ENCODE data around the gene IFRD2. TPM values are rescaled to one million over a fixed set of nuclear protein-coding genes. Genes with fewer than 3 reads are reported as not detected.
"Not testable (repeated sequence)": the region's sequence is repeated elsewhere in the genome, so short reads cannot be mapped to it uniquely, and the experiment has no call there.

Gene IFRD2
- total RNA-seq, 1 experiment from 2014 or later = 223 TPM

- DNase-seq (no peak), ATAC-seq (no peak)
- Histone ChIP-seq H3F3A (ENCODE audit: low read length, unreplicated experiment) (no peaks in the 10 kb centered on the region), H3K27me3 (ENCODE audit: low read length) (no peaks in the 10 kb centered on the region), H3K9me2 (replicated peaks; ENCODE audit: low read length) (no peaks in the 10 kb centered on the region), H3K9ac (ENCODE audit: low read length) (no peak overlapping the region), H3K27ac (ENCODE audit: low read length) (no peak overlapping the region), H3K79me2 (ENCODE audit: low read length) (no peaks in the 10 kb centered on the region), H3K9me3 (ENCODE audit: low read length) (no peaks in the 10 kb centered on the region), H2AFZ (ENCODE audit: low read length) (no peak overlapping the region), H3K36me3 (ENCODE audit: low read depth, low read length) (no peaks in the 10 kb centered on the region; the same call in 1 of the 2 replicates), H3K4me2 (ENCODE audit: low read length) (no peak overlapping the region), H3K4me1 (ENCODE audit: insufficient read depth, low read length) (peaks cover 33% of the 10 kb centered on the region), H3K4me3 (ENCODE audit: low read length) (no peak overlapping the region), H4K20me1 (ENCODE audit: low read length) (no peaks in the 10 kb centered on the region)
- TF ChIP-seq CTCF (conservative IDR thresholded peaks at IDR 0.05; ENCODE audit: low read depth, low read length) = no peak
- no peak for TF ChIP-seq EZH2 (IDR thresholded peaks at IDR 0.05; ENCODE audit: low read length, unreplicated experiment)
- no peak for TF ChIP-seq EZH2phosphoT487 (IDR thresholded peaks at IDR 0.05; ENCODE audit: borderline replicate concordance, low read length)
- intact Hi-C loops (cut with micrococcal nuclease) = no loop called here
- POLR2A ChIA-PET (ENCODE audit: unreplicated experiment) = no interaction called here
- no TSS peak for BruUV-seq (replicated peaks)
- CTCF ChIA-PET = no interaction called here
Measured at GRCh38 chr3:50262778-50263177, 29.5 kb downstream of the IFRD2 start.

- POLR2A ChIA-PET (ENCODE audit: unreplicated experiment); BruUV-seq (replicated peaks); H3K36me3 ChIP-seq (ENCODE audit: low read depth, low read length): not testable (repeated sequence)
Measured at GRCh38 chr3:50262200-50262599, 30.0 kb downstream of the IFRD2 start.

GRCh38 chr3:50261505-50261904 is 30.7 kb downstream of the IFRD2 start:
- Histone ChIP-seq H3K4me3 (ENCODE audit: low read length) (no peak overlapping the region), H3K9ac (ENCODE audit: low read length) (no peak overlapping the region), H4K20me1 (ENCODE audit: low read length) (no peaks in the 10 kb centered on the region), H3K4me1 (ENCODE audit: insufficient read depth, low read length) (peaks cover 26% of the 10 kb centered on the region), H3F3A (ENCODE audit: low read length, unreplicated experiment) (no peaks in the 10 kb centered on the region), H3K27ac (ENCODE audit: low read length) (no peak overlapping the region), H3K4me2 (ENCODE audit: low read length) (no peak overlapping the region), H3K36me3 (ENCODE audit: low read depth, low read length) (peaks cover 10% of the 10 kb centered on the region), H3K27me3 (ENCODE audit: low read length) (no peaks in the 10 kb centered on the region), H3K9me2 (replicated peaks; ENCODE audit: low read length) (no peaks in the 10 kb centered on the region), H3K9me3 (ENCODE audit: low read length) (no peaks in the 10 kb centered on the region), H3K79me2 (ENCODE audit: low read length) (no peaks in the 10 kb centered on the region), H2AFZ (ENCODE audit: low read length) (no peak overlapping the region)
- TF ChIP-seq EZH2phosphoT487 (IDR thresholded peaks at IDR 0.05; ENCODE audit: borderline replicate concordance, low read length) = no peak
- no peak for TF ChIP-seq EZH2 (IDR thresholded peaks at IDR 0.05; ENCODE audit: low read length, unreplicated experiment)
- no peak for TF ChIP-seq CTCF (conservative IDR thresholded peaks at IDR 0.05; ENCODE audit: low read depth, low read length)
- DNase-seq (no peak), ATAC-seq (no peak)
- no TSS peak for BruUV-seq (replicated peaks)
- intact Hi-C loops (cut with micrococcal nuclease) = no loop called here
- CTCF ChIA-PET = no interaction called here
- POLR2A ChIA-PET (ENCODE audit: unreplicated experiment) = no interaction called here

More at GRCh38 chr3:50262200-50262599, 30.0 kb downstream of the IFRD2 start:
- H3K27ac ChIP-seq (ENCODE audit: low read length); intact Hi-C loops (cut with micrococcal nuclease); H3K4me2 ChIP-seq (ENCODE audit: low read length); DNase-seq; H3K79me2 ChIP-seq (ENCODE audit: low read length); CTCF ChIA-PET; H3K9me2 ChIP-seq (replicated peaks; ENCODE audit: low read length); H3K4me3 ChIP-seq (ENCODE audit: low read length); H3F3A ChIP-seq (ENCODE audit: low read length, unreplicated experiment); H2AFZ ChIP-seq (ENCODE audit: low read length); H3K9me3 ChIP-seq (ENCODE audit: low read length); H3K9ac ChIP-seq (ENCODE audit: low read length); H3K27me3 ChIP-seq (ENCODE audit: low read length); ATAC-seq; H4K20me1 ChIP-seq (ENCODE audit: low read length): not testable (repeated sequence)
- peaks cover 28% of the 10 kb centered on the region for H3K4me1 ChIP-seq (ENCODE audit: insufficient read depth, low read length)
